ENCODE measurements around the gene MYLK. TPM values are rescaled to one million over a fixed set of nuclear protein-coding genes. Genes with fewer than 3 reads are reported as not detected.

The MYLK gene
- total RNA-seq, 1 donor from 2014 or later, result 26.6 TPM

- Histone ChIP-seq H3K4me1 (ENCODE audit: control insufficient read depth in 3 of 3, insufficient read depth in 3 of 3, low read length in 3 of 3) (no peaks in the 10 kb centered on the region), H3K27me3 (ENCODE audit: control insufficient read depth in 3 of 3, insufficient read depth in 3 of 3, low read length in 3 of 3) (no peaks in the 10 kb centered on the region), H3K9me3 (ENCODE audit: control insufficient read depth in 3 of 3, low read length in 3 of 3) (no peaks in the 10 kb centered on the region)
Observed at GRCh38 chr3:123561188-123561587, 322.9 kb downstream of the MYLK start.

More at GRCh38 chr3:123561188-123561587, 322.9 kb downstream of the MYLK start:
- H3K36me3 ChIP-seq (ENCODE audit: control insufficient read depth in 3 of 3, insufficient read depth in 3 of 3, low read length in 3 of 3), result no peaks in the 10 kb centered on the region
- no peak overlapping the region for H3K27ac ChIP-seq (ENCODE audit: low read depth, low read length)
- no peak overlapping the region for H3K9ac ChIP-seq (ENCODE audit: low read depth in 1 of 3, low read length in 3 of 3)
- no peak overlapping the region for H3K4me3 ChIP-seq (ENCODE audit: low read length in 3 of 3)

Small RNA genes within 50 kb of the gene (small RNA-seq; reads per million reads assigned to genes)
- not detected for gene RF00392

Other genes with a start within 250 kb of the MYLK start
- 24.5 TPM for gene CCDC14, start 76.9 kb upstream of the MYLK start, total RNA-seq
- not detected for gene ROPN1, start 107.8 kb upstream of the MYLK start, total RNA-seq
- 8.9 TPM for gene KALRN, start 149.0 kb upstream of the MYLK start, total RNA-seq

Data from skeletal muscle tissue (tissue), 5 donors.